BE2C (cell line): ENCODE measurements around the gene TMEM219.

ENCODE experiments used
- DNase-seq: peaks from one replicate; pipeline ENCODE4 v3.0.0-alpha.2; 2020
- H3K27me3 ChIP-seq: fragments of 250-450 bp; sonication (Bioruptor Pico); 2 replicates; pipeline ENCODE4 v1.5.1; 2020; ENCODE audit warnings: mild to moderate bottlenecking
- H3K36me3 ChIP-seq: fragments of 250-450 bp; sonication (Bioruptor Pico); 2 replicates; pipeline ENCODE4 v1.5.1; 2020; ENCODE audit warnings: mild to moderate bottlenecking
- H3K4me1 ChIP-seq: fragments of 250-450 bp; sonication (Bioruptor Pico); 2 replicates; pipeline ENCODE4 v1.5.1; 2020
- H3K4me3 ChIP-seq: 2 replicates; pipeline ENCODE4 v1.5.1; 2011; ENCODE audit warnings: low read depth, low read length
- H3K9me3 ChIP-seq: fragments of 250-450 bp; sonication (Bioruptor Pico); 2 replicates; pipeline ENCODE4 v1.5.1; 2020
- CTCF ChIP-seq: IDR thresholded peaks from 2 replicates; pipeline ENCODE4 v1.5.1; 2012; ENCODE audit warnings: mild to moderate bottlenecking, low read depth, low read length

Gene TMEM219

DNA sequence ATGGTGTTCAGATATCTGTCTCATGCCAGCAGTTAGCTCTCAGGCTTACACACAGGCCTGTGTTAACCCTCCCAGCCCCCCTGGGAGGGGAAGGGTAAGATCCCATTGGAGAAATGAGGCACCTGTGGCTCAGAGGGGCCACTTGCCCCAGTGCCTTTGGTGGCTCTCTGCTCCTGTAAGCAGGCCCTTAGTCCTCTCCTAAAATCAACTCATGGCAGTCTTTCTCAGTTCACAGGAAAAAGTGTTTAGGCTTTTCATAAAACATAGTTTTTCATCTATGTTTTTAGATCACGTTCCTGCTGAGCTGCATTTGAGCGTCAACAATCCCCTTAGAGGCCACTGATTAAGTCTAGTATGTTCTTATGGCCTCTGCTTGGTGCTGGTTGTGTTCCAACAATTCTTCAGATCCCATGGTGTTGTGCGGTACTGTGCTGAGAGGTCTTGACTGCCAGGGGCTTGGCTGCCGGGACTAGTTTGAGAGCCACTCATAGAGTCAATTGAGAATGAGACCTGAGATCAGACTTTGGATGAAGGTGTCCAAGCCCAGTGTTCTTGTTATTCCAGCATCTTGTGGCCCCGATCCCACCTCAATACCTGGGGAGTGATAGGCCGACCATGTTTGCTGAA lies 22.4 kb downstream of the TMEM219 start:
- Histone ChIP-seq H3K27me3 (no peaks in the 10 kb centered on the region), H3K9me3 (no peaks in the 10 kb centered on the region), H3K4me3 (no peak overlapping the region), H3K4me1 (no peaks in the 10 kb centered on the region), H3K36me3 (peaks cover 94% of the 10 kb centered on the region)
- no peak for TF ChIP-seq CTCF
- DNase-seq: no peak

GRCh38 chr16:29984764-29985147 lies 22.9 kb downstream of the TMEM219 start:
- Histone ChIP-seq H3K4me1 (no peaks in the 10 kb centered on the region), H3K9me3 (no peaks in the 10 kb centered on the region), H3K27me3 (no peaks in the 10 kb centered on the region), H3K36me3 (peaks cover 93% of the 10 kb centered on the region), H3K4me3 (no peak overlapping the region)
- no peak for DNase-seq
- no peak for TF ChIP-seq CTCF

DNA sequence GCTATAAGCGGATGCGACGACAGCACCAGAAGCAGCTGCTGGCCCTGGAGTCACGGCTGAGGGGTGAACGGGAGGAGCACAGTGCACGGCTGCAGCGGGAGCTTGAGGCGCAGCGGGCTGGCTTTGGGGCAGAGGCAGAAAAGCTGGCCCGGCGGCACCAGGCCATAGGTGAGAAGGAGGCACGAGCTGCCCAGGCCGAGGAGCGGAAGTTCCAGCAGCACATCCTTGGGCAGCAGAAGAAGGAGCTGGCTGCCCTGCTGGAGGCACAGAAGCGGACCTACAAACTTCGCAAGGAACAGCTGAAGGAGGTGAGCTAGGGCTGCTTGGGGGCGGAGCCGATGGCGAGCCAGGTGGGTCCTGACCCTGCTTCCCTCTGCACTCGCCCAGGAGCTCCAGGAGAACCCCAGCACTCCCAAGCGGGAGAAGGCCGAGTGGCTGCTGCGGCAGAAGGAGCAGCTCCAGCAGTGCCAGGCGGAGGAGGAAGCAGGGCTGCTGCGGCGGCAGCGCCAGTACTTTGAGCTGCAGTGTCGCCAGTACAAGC lies 23.5 kb downstream of the TMEM219 start:
- no peaks in the 10 kb centered on the region for H3K9me3 ChIP-seq
- no peak overlapping the region for H3K4me3 ChIP-seq
- no peak for DNase-seq
- no peaks in the 10 kb centered on the region for H3K4me1 ChIP-seq
- no peak for TF ChIP-seq CTCF
- H3K27me3 ChIP-seq: no peaks in the 10 kb centered on the region
- H3K36me3 ChIP-seq: peaks cover 92% of the 10 kb centered on the region

GRCh38 chr16:29986231-29986630 lies 24.4 kb downstream of the TMEM219 start:
- H3K36me3 ChIP-seq: peaks cover 88% of the 10 kb centered on the region
- TF ChIP-seq CTCF: no peak
- H3K4me1 ChIP-seq: no peaks in the 10 kb centered on the region
- no peak for DNase-seq
- H3K4me3 ChIP-seq: no peak overlapping the region
- no peaks in the 10 kb centered on the region for H3K27me3 ChIP-seq
- H3K9me3 ChIP-seq: no peaks in the 10 kb centered on the region

- Histone ChIP-seq H3K4me1 (no peaks in the 10 kb centered on the region), H3K36me3 (peaks cover 84% of the 10 kb centered on the region)
- TF ChIP-seq CTCF: no peak
Observed at GRCh38 chr16:29986931-29987330, 25.1 kb downstream of the TMEM219 start.

GRCh38 chr16:29987371-29988085 lies 25.6 kb downstream of the TMEM219 start:
- H3K36me3 ChIP-seq: peaks cover 82% of the 10 kb centered on the region
- no peak overlapping the region for H3K4me3 ChIP-seq
- no peaks in the 10 kb centered on the region for H3K27me3 ChIP-seq
- TF ChIP-seq CTCF: no peak
- no peak for DNase-seq
- H3K4me1 ChIP-seq: no peaks in the 10 kb centered on the region
- no peaks in the 10 kb centered on the region for H3K9me3 ChIP-seq

More at GRCh38 chr16:29986931-29987330, 25.1 kb downstream of the TMEM219 start:
- DNase-seq: no peak
- Histone ChIP-seq H3K4me3 (no peak overlapping the region), H3K9me3 (no peaks in the 10 kb centered on the region), H3K27me3 (no peaks in the 10 kb centered on the region)
